Adrenal gland (tissue), 5 donors: ENCODE data around the gene SHISAL1.

Source experiments
- POLR2A ChIP-seq, 2 donors: fragments of 450-650 bp; IDR thresholded peaks; one replicate each; pipeline ENCODE4 v1.6.1; 2017; ENCODE audit warnings: antibody characterized with exemption in 2 of 2, mild to moderate bottlenecking in 2 of 2, moderate library complexity in 1 of 2
- TF ChIP-seq, protein P1 (sequence below), 6 experiments: fragments of 450-650 bp in 4 of 6; fragments of 200-600 bp in 2 of 6; sonication (generic) in 1 of 6; IDR thresholded peaks; 1 replicate in 5 of 6; 2 replicates in 1 of 6; pipeline versions ENCODE4 v1.5.1 to v1.8.0; 2016 to 2021; ENCODE audit warnings: antibody characterized with exemption in 6 of 6, mild to moderate bottlenecking in 2 of 6, moderate library complexity in 1 of 6
- donor health status: DM: no; HTN: no; CAD: no.

- TF ChIP-seq, protein P1, sequence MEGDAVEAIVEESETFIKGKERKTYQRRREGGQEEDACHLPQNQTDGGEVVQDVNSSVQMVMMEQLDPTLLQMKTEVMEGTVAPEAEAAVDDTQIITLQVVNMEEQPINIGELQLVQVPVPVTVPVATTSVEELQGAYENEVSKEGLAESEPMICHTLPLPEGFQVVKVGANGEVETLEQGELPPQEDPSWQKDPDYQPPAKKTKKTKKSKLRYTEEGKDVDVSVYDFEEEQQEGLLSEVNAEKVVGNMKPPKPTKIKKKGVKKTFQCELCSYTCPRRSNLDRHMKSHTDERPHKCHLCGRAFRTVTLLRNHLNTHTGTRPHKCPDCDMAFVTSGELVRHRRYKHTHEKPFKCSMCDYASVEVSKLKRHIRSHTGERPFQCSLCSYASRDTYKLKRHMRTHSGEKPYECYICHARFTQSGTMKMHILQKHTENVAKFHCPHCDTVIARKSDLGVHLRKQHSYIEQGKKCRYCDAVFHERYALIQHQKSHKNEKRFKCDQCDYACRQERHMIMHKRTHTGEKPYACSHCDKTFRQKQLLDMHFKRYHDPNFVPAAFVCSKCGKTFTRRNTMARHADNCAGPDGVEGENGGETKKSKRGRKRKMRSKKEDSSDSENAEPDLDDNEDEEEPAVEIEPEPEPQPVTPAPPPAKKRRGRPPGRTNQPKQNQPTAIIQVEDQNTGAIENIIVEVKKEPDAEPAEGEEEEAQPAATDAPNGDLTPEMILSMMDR (IDR thresholded peaks at IDR 0.05): no peak
- no peak for TF ChIP-seq POLR2A (IDR thresholded peaks at IDR 0.05)
These were observed 95.4 kb downstream of the SHISAL1 start for GRCh38 chr22:44217346-44217745.
